Naive B cell (primary cell): ENCODE results near the gene NSD1. TPM values are rescaled to one million over a fixed set of nuclear protein-coding genes. Genes with fewer than 3 reads are reported as not detected.

ENCODE experiments used
- ATAC-seq, 2 donors: fragments of 150-1000 bp; cut with Tn5 transposase; 2 replicates each; pipeline ENCODE4 v1.10.0; 2021; ENCODE audit warnings: low read depth in 2 of 2, mild to moderate bottlenecking in 2 of 2, moderate library complexity in 2 of 2
- DNase-seq: peaks from one replicate; pipeline ENCODE4 v3.0.0; 2022
- H3K27ac Mint-ChIP-seq, 6 donors: one replicate each; pipeline ENCODE4 v1.8.0; 2020 to 2022; ENCODE audit warnings: mild to moderate bottlenecking in 6 of 6, mixed read lengths in 6 of 6, moderate library complexity in 5 of 6, inconsistent platforms in 2 of 6
- H3K27me3 Mint-ChIP-seq, 3 donors: one replicate each; pipeline ENCODE4 v1.8.0; 2021 to 2022; ENCODE audit warnings: mixed read lengths in 3 of 3, mild to moderate bottlenecking in 1 of 3
- H3K36me3 Mint-ChIP-seq, 2 donors: one replicate each; pipeline ENCODE4 v1.8.0; 2020 to 2022; ENCODE audit warnings: mixed read lengths in 2 of 2, inconsistent platforms in 1 of 2, mild to moderate bottlenecking in 1 of 2
- H3K4me1 Mint-ChIP-seq, 3 donors: one replicate each; pipeline ENCODE4 v1.8.0; 2020 to 2022; ENCODE audit warnings: mixed read lengths in 3 of 3, inconsistent platforms in 1 of 3, mild to moderate bottlenecking in 1 of 3, moderate library complexity in 1 of 3
- H3K4me3 Mint-ChIP-seq, 8 donors: one replicate each; pipeline ENCODE4 v1.8.0; 2020 to 2022; ENCODE audit warnings: mild to moderate bottlenecking in 8 of 8, mixed read lengths in 8 of 8, moderate library complexity in 8 of 8, inconsistent platforms in 2 of 8
- H3K9me3 Mint-ChIP-seq, 7 donors: one replicate each; pipeline ENCODE4 v1.8.0; 2020 to 2022; ENCODE audit warnings: mixed read lengths in 7 of 7, mild to moderate bottlenecking in 5 of 7, inconsistent platforms in 2 of 7, moderate library complexity in 1 of 7
- polyA plus RNA-seq, 6 donors: library from polyadenylated mRNA; unstranded; fragments of 300-500 nt; fragmentation: Illumina TruSeq; gene quantifications; one replicate each; pipeline ENCODE4 v1.2.3, GENCODE V29; 2021; ENCODE audit warnings: low read depth in 6 of 6

NSD1 gene
- polyA plus RNA-seq, 6 donors from 2014 or later = 32.4 to 87.7 (median 46.1) TPM

GRCh38 chr5:177225798-177226197 is 92.2 kb downstream of the NSD1 start:
- Mint-ChIP-seq H3K9me3 (no peaks in the 10 kb centered on the region), H3K27me3 (no peaks in the 10 kb centered on the region), H3K4me1 (peaks cover 17 to 33% (median 26%) of the 10 kb centered on the region in 3 donors), H3K4me3 (no peak overlapping the region), H3K27ac (peak overlapping the region in 1 of 6 donors; percentile 66), H3K36me3 (peaks cover 6 to 7% of the 10 kb centered on the region in 2 donors)
- no peak for DNase-seq
- ATAC-seq = no peak

- peaks cover 8 to 9% of the 10 kb centered on the region in 2 donors for H3K36me3 Mint-ChIP-seq
- DNase-seq (no peak), ATAC-seq (no peak)
- H3K4me1 Mint-ChIP-seq = peaks cover 18 to 27% (median 19%) of the 10 kb centered on the region in 3 donors
- no peaks in the 10 kb centered on the region for H3K9me3 Mint-ChIP-seq
- no peak overlapping the region for H3K27ac Mint-ChIP-seq
- no peaks in the 10 kb centered on the region for H3K27me3 Mint-ChIP-seq
- no peak overlapping the region for H3K4me3 Mint-ChIP-seq
Measured at GRCh38 chr5:177226860-177227259, 93.3 kb downstream of the NSD1 start.

- DNase-seq (no peak), ATAC-seq (no peak)
- Mint-ChIP-seq H3K27ac (no peak overlapping the region), H3K9me3 (no peaks in the 10 kb centered on the region), H3K4me3 (no peak overlapping the region), H3K4me1 (peaks cover 15 to 21% (median 20%) of the 10 kb centered on the region in 3 donors), H3K36me3 (peaks cover 8 to 9% of the 10 kb centered on the region in 2 donors), H3K27me3 (no peaks in the 10 kb centered on the region)
Measured at GRCh38 chr5:177228751-177229150, 95.2 kb downstream of the NSD1 start.

GRCh38 chr5:177230660-177231059 is 97.1 kb downstream of the NSD1 start:
- no peaks in the 10 kb centered on the region for H3K27me3 Mint-ChIP-seq
- peaks cover 8 to 9% of the 10 kb centered on the region in 2 donors for H3K36me3 Mint-ChIP-seq
- H3K4me3 Mint-ChIP-seq = peak overlapping the region in 1 of 8 donors; percentile 11
- no peaks in the 10 kb centered on the region for H3K9me3 Mint-ChIP-seq
- DNase-seq = no peak
- no peak for ATAC-seq
- peak overlapping the region in 2 of 6 donors; percentile 8 to 61 for H3K27ac Mint-ChIP-seq
- peaks cover 12 to 26% (median 22%) of the 10 kb centered on the region in 3 donors for H3K4me1 Mint-ChIP-seq

- H3K27ac Mint-ChIP-seq = no peak overlapping the region
- no peaks in the 10 kb centered on the region for H3K9me3 Mint-ChIP-seq
- H3K36me3 Mint-ChIP-seq = peaks cover 12 to 14% of the 10 kb centered on the region in 2 donors
- peaks cover 12 to 26% (median 22%) of the 10 kb centered on the region in 3 donors for H3K4me1 Mint-ChIP-seq
- peak overlapping the region in 1 of 8 donors; percentile 30 for H3K4me3 Mint-ChIP-seq
- no peaks in the 10 kb centered on the region for H3K27me3 Mint-ChIP-seq
- DNase-seq (no peak), ATAC-seq (no peak)
Measured at GRCh38 chr5:177231479-177232250, 98.1 kb downstream of the NSD1 start.

GRCh38 chr5:177232358-177232757 is 98.8 kb downstream of the NSD1 start:
- Mint-ChIP-seq H3K27ac (peak overlapping the region in 1 of 6 donors; percentile 33), H3K27me3 (no peaks in the 10 kb centered on the region), H3K4me3 (no peak overlapping the region), H3K36me3 (peaks cover 12 to 14% of the 10 kb centered on the region in 2 donors), H3K4me1 (peaks cover 12 to 26% (median 18%) of the 10 kb centered on the region in 3 donors), H3K9me3 (no peaks in the 10 kb centered on the region)
- DNase-seq = no peak
- no peak for ATAC-seq

GRCh38 chr5:177232761-177233160 is 99.2 kb downstream of the NSD1 start:
- peaks cover 12 to 28% (median 18%) of the 10 kb centered on the region in 3 donors for H3K4me1 Mint-ChIP-seq
- no peak for ATAC-seq
- no peak overlapping the region for H3K4me3 Mint-ChIP-seq
- DNase-seq = no peak
- H3K27ac Mint-ChIP-seq = peak overlapping the region in 2 of 6 donors; percentile 27 to 36
- H3K9me3 Mint-ChIP-seq = no peaks in the 10 kb centered on the region
- peaks cover 13 to 14% of the 10 kb centered on the region in 2 donors for H3K36me3 Mint-ChIP-seq
- no peaks in the 10 kb centered on the region for H3K27me3 Mint-ChIP-seq

- Mint-ChIP-seq H3K27ac (peak overlapping the region in 1 of 6 donors; percentile 36), H3K4me1 (peaks cover 12 to 32% (median 18%) of the 10 kb centered on the region in 3 donors), H3K36me3 (peaks cover 14 to 18% of the 10 kb centered on the region in 2 donors), H3K4me3 (no peak overlapping the region), H3K27me3 (no peaks in the 10 kb centered on the region), H3K9me3 (no peaks in the 10 kb centered on the region)
- no peak for DNase-seq
- no peak for ATAC-seq
Measured at GRCh38 chr5:177233206-177233605, 99.6 kb downstream of the NSD1 start.

- Mint-ChIP-seq H3K27me3 (no peaks in the 10 kb centered on the region), H3K36me3 (peaks cover 14 to 18% of the 10 kb centered on the region in 2 donors), H3K27ac (peak overlapping the region in 3 of 6 donors; percentile 2 to 54 (median 37)), H3K4me3 (no peak overlapping the region), H3K9me3 (no peaks in the 10 kb centered on the region), H3K4me1 (peaks cover 12 to 33% (median 18%) of the 10 kb centered on the region in 3 donors)
- DNase-seq = no peak
- ATAC-seq = no peak
Measured at GRCh38 chr5:177233802-177234201, 100.2 kb downstream of the NSD1 start.

GRCh38 chr5:177234841-177235240 is 101.3 kb downstream of the NSD1 start:
- Mint-ChIP-seq H3K27ac (no peak overlapping the region), H3K36me3 (peaks cover 14 to 18% of the 10 kb centered on the region in 2 donors), H3K4me1 (peaks cover 6 to 25% (median 13%) of the 10 kb centered on the region in 3 donors), H3K4me3 (no peak overlapping the region), H3K9me3 (no peaks in the 10 kb centered on the region), H3K27me3 (no peaks in the 10 kb centered on the region)
- ATAC-seq (no peak), DNase-seq (no peak)

- Mint-ChIP-seq H3K4me1 (peaks cover 0 to 8% (median 2%) of the 10 kb centered on the region in 3 donors), H3K4me3 (no peak overlapping the region), H3K9me3 (no peaks in the 10 kb centered on the region), H3K27ac (peak overlapping the region in 1 of 6 donors; percentile 22), H3K27me3 (no peaks in the 10 kb centered on the region), H3K36me3 (peaks cover 0 to 14% of the 10 kb centered on the region in 2 donors)
- no peak for DNase-seq
- no peak for ATAC-seq
Measured at GRCh38 chr5:177241768-177242167, 108.2 kb downstream of the NSD1 start.

- Mint-ChIP-seq H3K4me1 (peaks cover 0 to 8% (median 2%) of the 10 kb centered on the region in 3 donors), H3K36me3 (peaks cover 0 to 15% of the 10 kb centered on the region in 2 donors), H3K27ac (no peak overlapping the region), H3K27me3 (no peaks in the 10 kb centered on the region), H3K9me3 (no peaks in the 10 kb centered on the region), H3K4me3 (no peak overlapping the region)
- ATAC-seq (no peak), DNase-seq (no peak)
Measured at GRCh38 chr5:177242304-177242703, 108.7 kb downstream of the NSD1 start.

GRCh38 chr5:177249761-177250537 is 116.4 kb downstream of the NSD1 start:
- peak overlapping the region in 3 of 6 donors; percentile 23 to 53 (median 30) for H3K27ac Mint-ChIP-seq
- no peak for DNase-seq
- no peaks in the 10 kb centered on the region for H3K4me1 Mint-ChIP-seq
- no peak overlapping the region for H3K4me3 Mint-ChIP-seq
- H3K9me3 Mint-ChIP-seq = no peaks in the 10 kb centered on the region
- H3K36me3 Mint-ChIP-seq = peaks cover 15 to 18% of the 10 kb centered on the region in 2 donors
- no peak for ATAC-seq
- H3K27me3 Mint-ChIP-seq = no peaks in the 10 kb centered on the region
